Panc1 (cell line): Measurements from ENCODE around the gene PPT1. TPM values are rescaled to one million over a fixed set of nuclear protein-coding genes. Genes with fewer than 3 reads are reported as not detected.

Source experiments
- ATAC-seq: fragments of 200-7000 bp; cut with Tn5 transposase; 2 replicates; pipeline ENCODE4 v1.9.1; 2020; ENCODE audit warnings: mild to moderate bottlenecking, moderate library complexity
- BruUV-seq: library from RNA; stranded (reverse); fragments of 400-500 nt; replicated peaks from 2 replicates; lab custom pipeline; 2021; lab: Mats Ljungman, UMichigan
- CTCF ChIA-PET: fragments of 300-600 bp; sonication (Branson Sonifier 250); formaldehyde crosslinking; loops from one replicate; lab custom pipeline; 2022; ENCODE audit warnings: antibody characterized with exemption; lab: Charles Lee
- POLR2A ChIA-PET: fragments of 300-600 bp; sonication (Branson Sonifier 250); formaldehyde crosslinking; loops from one replicate; lab custom pipeline; 2022; ENCODE audit warnings: antibody characterized with exemption; lab: Charles Lee
- DNase-seq: peaks from one replicate; pipeline ENCODE4 v3.0.0-alpha.2; 2010; ENCODE audit warnings: low read depth, low spot score
- H3K27ac ChIP-seq: 2 replicates; pipeline ENCODE4 v1.5.1; 2011; ENCODE audit warnings: mild to moderate bottlenecking, low read length, inconsistent platforms
- H3K27me3 ChIP-seq: fragments of 200-500 bp; sonication (Bioruptor generic); 2 replicates; pipeline ENCODE4 v1.6.0; 2014; ENCODE audit warnings: low read length, inconsistent platforms; ENCODE audit not compliant: control insufficient read depth, insufficient read depth
- H3K36me3 ChIP-seq: fragments of 200-500 bp; sonication (Bioruptor generic); 2 replicates; pipeline ENCODE4 v1.5.1; 2014; ENCODE audit warnings: inconsistent platforms, mild to moderate bottlenecking, low read length, moderate library complexity; ENCODE audit not compliant: control insufficient read depth, insufficient read depth
- H3K4me1 ChIP-seq: 2 replicates; pipeline ENCODE4 v1.5.1; 2011; ENCODE audit warnings: inconsistent platforms, mild to moderate bottlenecking, low read length, moderate library complexity; ENCODE audit not compliant: control insufficient read depth, insufficient read depth
- H3K4me3 ChIP-seq, 2 experiments: 2 replicates each; pipeline ENCODE4 v1.5.1; 2011 to 2012; ENCODE audit warnings: low read depth in 2 of 2, low read length in 2 of 2, mild to moderate bottlenecking in 2 of 2, inconsistent platforms in 1 of 2, moderate library complexity in 1 of 2
- H3K9me3 ChIP-seq: fragments of 200-500 bp; sonication (Bioruptor generic); 2 replicates; pipeline ENCODE4 v1.5.1; 2014; ENCODE audit warnings: low read depth, mild to moderate bottlenecking, inconsistent platforms, low read length, moderate library complexity; ENCODE audit not compliant: control insufficient read depth, insufficient read depth
- CTCF ChIP-seq: fragments of 450-650 bp; IDR thresholded peaks from 2 replicates; pipeline ENCODE4 v1.5.1; 2017; ENCODE audit warnings: mild to moderate bottlenecking
- POLR2AphosphoS5 ChIP-seq: IDR thresholded peaks from 2 replicates; pipeline ENCODE4 v1.6.1; 2012; ENCODE audit warnings: mild to moderate bottlenecking, low read depth, low read length, moderate library complexity
- SIN3A ChIP-seq: IDR thresholded peaks from 2 replicates; pipeline ENCODE4 v1.6.1; 2012; ENCODE audit warnings: low read depth, mild to moderate bottlenecking, low read length, moderate library complexity, borderline replicate concordance; ENCODE audit not compliant: insufficient read depth
- TCF7L2 ChIP-seq: IDR thresholded peaks from 2 replicates; pipeline ENCODE4 v1.6.1; 2011; ENCODE audit warnings: mild to moderate bottlenecking, low read depth, low read length, inconsistent platforms
- in situ Hi-C: cut with HindIII; loops from 2 replicates; pipeline ENCODE4 v1.10.0; 2016; ENCODE audit warnings: low sequenced_read_pairs, low pct_unique_long_range_greater_than_20kb
- intact Hi-C: fragments of 100-400 bp; cut with micrococcal nuclease; formaldehyde crosslinking; loops from one replicate; pipeline ENCODE4 v1.10.0; 2022; ENCODE audit not compliant: unreplicated experiment
- total RNA-seq: library from RNA; stranded (reverse); gene quantifications from one replicate; pipeline ENCODE4 v1.2.1, GENCODE V29; 2021; ENCODE audit not compliant: unreplicated experiment
- TF ChIP-seq, protein P1 (sequence below), 2 experiments: IDR thresholded peaks; 2 replicates each; pipeline ENCODE4 v1.6.1; 2011 to 2012; ENCODE audit warnings: low read depth in 2 of 2, control low read depth in 1 of 2, low read length in 1 of 2, mild to moderate bottlenecking in 1 of 2, moderate library complexity in 1 of 2; ENCODE audit not compliant: insufficient read depth in 1 of 2

Gene PPT1
- total RNA-seq, 1 experiment from 2014 or later, result 158 TPM

DNA sequence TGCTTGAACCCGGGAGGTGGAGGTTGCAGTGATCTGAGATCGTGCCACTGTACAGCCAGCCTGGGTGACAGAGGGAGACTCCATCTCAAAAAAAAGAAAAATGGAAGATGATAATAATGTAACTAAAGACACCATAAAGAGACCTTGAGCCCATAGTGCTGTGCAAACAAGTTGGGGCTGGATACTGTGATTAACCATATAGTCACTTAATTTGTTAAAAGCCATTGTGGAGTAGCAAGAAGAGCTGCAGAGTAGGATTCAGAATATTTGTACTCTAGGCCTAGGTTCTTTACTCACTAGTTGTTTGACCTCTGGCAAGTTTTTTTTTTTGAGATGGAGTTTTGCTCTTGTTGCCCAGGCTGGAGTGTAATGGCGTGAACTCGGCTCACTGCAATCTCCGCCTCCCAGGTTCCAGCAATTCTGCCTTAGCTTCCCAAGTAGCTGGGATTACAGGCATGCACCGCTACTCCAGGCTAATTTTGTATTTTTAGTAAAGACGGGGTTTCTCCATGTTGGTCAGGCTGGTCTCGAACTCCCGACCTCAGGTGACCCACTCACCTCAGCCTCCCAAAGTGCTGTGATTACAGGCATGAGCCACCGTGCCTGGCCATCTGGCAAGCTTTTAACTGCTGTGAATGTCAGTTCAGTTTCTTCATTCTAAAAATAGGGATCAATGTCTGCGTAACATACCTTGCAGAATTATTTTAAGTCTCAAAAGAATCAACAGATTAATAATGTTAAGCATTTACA, 43.7 kb downstream of the PPT1 start:
- no peak for ATAC-seq
- Histone ChIP-seq H3K4me1 (no peaks in the 10 kb centered on the region), H3K27me3 (no peaks in the 10 kb centered on the region), H3K4me3 (no peak overlapping the region), H3K27ac (no peak overlapping the region), H3K36me3 (peaks cover 5% of the 10 kb centered on the region; the same call in 1 of the 2 replicates), H3K9me3 (no peaks in the 10 kb centered on the region)
- TF ChIP-seq, protein P1, sequence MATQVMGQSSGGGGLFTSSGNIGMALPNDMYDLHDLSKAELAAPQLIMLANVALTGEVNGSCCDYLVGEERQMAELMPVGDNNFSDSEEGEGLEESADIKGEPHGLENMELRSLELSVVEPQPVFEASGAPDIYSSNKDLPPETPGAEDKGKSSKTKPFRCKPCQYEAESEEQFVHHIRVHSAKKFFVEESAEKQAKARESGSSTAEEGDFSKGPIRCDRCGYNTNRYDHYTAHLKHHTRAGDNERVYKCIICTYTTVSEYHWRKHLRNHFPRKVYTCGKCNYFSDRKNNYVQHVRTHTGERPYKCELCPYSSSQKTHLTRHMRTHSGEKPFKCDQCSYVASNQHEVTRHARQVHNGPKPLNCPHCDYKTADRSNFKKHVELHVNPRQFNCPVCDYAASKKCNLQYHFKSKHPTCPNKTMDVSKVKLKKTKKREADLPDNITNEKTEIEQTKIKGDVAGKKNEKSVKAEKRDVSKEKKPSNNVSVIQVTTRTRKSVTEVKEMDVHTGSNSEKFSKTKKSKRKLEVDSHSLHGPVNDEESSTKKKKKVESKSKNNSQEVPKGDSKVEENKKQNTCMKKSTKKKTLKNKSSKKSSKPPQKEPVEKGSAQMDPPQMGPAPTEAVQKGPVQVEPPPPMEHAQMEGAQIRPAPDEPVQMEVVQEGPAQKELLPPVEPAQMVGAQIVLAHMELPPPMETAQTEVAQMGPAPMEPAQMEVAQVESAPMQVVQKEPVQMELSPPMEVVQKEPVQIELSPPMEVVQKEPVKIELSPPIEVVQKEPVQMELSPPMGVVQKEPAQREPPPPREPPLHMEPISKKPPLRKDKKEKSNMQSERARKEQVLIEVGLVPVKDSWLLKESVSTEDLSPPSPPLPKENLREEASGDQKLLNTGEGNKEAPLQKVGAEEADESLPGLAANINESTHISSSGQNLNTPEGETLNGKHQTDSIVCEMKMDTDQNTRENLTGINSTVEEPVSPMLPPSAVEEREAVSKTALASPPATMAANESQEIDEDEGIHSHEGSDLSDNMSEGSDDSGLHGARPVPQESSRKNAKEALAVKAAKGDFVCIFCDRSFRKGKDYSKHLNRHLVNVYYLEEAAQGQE (IDR thresholded peaks at IDR 0.05; ENCODE audit: insufficient read depth in 1 of 2, low read depth in 2 of 2, low read length in 1 of 2), result no peak
- TF ChIP-seq SIN3A (no peak), TCF7L2 (no peak), CTCF (no peak), POLR2AphosphoS5 (no peak)
- DNase-seq, result no peak
- no TSS peak for BruUV-seq
- in situ Hi-C loops, result no loop called here
- intact Hi-C loops, result no loop called here
- ChIA-PET CTCF (no interaction called here), POLR2A (interaction anchor here (0.6 kb wide), 1 partner anchor 10 kb away, joined by 4 read pairs; no protein-coding TSS in a partner anchor)

- intact Hi-C loops, result no loop called here
- BruUV-seq, result no TSS peak
- H3K36me3 ChIP-seq, result peaks cover 5% of the 10 kb centered on the region; the same call in 1 of the 2 replicates
- ChIA-PET CTCF (no interaction called here), POLR2A (no interaction called here)
- H3K27ac ChIP-seq, result no peak overlapping the region
- H3K4me3 ChIP-seq, result no peak overlapping the region
- in situ Hi-C loops, result no loop called here
- H3K9me3 ChIP-seq, result no peaks in the 10 kb centered on the region
- no peaks in the 10 kb centered on the region for H3K27me3 ChIP-seq
- no peak for DNase-seq
- H3K4me1 ChIP-seq, result no peaks in the 10 kb centered on the region; the same call in 1 of the 2 replicates
- TF ChIP-seq TCF7L2 (no peak), SIN3A (no peak), CTCF (no peak), POLR2AphosphoS5 (no peak)
- TF ChIP-seq, protein P1 (IDR thresholded peaks at IDR 0.05; ENCODE audit: insufficient read depth in 1 of 2, low read depth in 2 of 2, low read length in 1 of 2), result no peak
- no peak for ATAC-seq
Measured at GRCh38 chr1:40050863-40051262, 46.2 kb downstream of the PPT1 start.
